22Rv1 (cell line): ENCODE results near the gene DGKI.

ENCODE experiments used
- H3K27ac ChIP-seq: fragments of 450-650 bp; 2 replicates; pipeline ENCODE4 v1.5.1; 2017
- CTCF ChIP-seq: fragments of 450-650 bp; IDR thresholded peaks from 2 replicates; pipeline ENCODE4 v1.5.1; 2017; ENCODE audit warnings: mild to moderate bottlenecking
- ZFX ChIP-seq: fragments of 450-650 bp; IDR thresholded peaks from 2 replicates; pipeline ENCODE4 v1.6.1; 2017; ENCODE audit warnings: antibody characterized with exemption, borderline replicate concordance

Gene DGKI

GRCh38 chr7:137886746-137887145 is 40.0 kb upstream of the DGKI start:
- no peak for TF ChIP-seq ZFX
- TF ChIP-seq CTCF, result no peak
- H3K27ac ChIP-seq, result no peak overlapping the region

GRCh38 chr7:137886281-137886680 is 39.5 kb upstream of the DGKI start:
- no peak for TF ChIP-seq ZFX
- TF ChIP-seq CTCF, result no peak
- no peak overlapping the region for H3K27ac ChIP-seq

- TF ChIP-seq CTCF (no peak), ZFX (no peak)
- H3K27ac ChIP-seq, result no peak overlapping the region
These were observed 38.9 kb upstream of the DGKI start for GRCh38 chr7:137885678-137886077.

GRCh38 chr7:137882806-137883205 is 36.0 kb upstream of the DGKI start:
- no peak overlapping the region for H3K27ac ChIP-seq

GRCh38 chr7:137882261-137882668 is 35.5 kb upstream of the DGKI start:
- TF ChIP-seq ZFX (no peak), CTCF (no peak)
- no peak overlapping the region for H3K27ac ChIP-seq

More at GRCh38 chr7:137882806-137883205, 36.0 kb upstream of the DGKI start:
- TF ChIP-seq CTCF (no peak), ZFX (no peak)

GRCh38 chr7:137881607-137882260 is 35.0 kb upstream of the DGKI start:
- TF ChIP-seq ZFX, result no peak
- no peak for TF ChIP-seq CTCF
- no peak overlapping the region for H3K27ac ChIP-seq

GRCh38 chr7:137880432-137880831 is 33.7 kb upstream of the DGKI start:
- TF ChIP-seq CTCF (no peak), ZFX (no peak)

More at GRCh38 chr7:137880432-137880831, 33.7 kb upstream of the DGKI start:
- H3K27ac ChIP-seq, result no peak overlapping the region
